ENCODE results near the gene NOL4L. TPM values are rescaled to one million over a fixed set of nuclear protein-coding genes. Genes with fewer than 3 reads are reported as not detected.

NOL4L gene
- polyA plus RNA-seq, 1 donor (not counting 4 experiments of a cell fraction or from before 2014, with no cell fraction given) = 1.0 TPM

DNA sequence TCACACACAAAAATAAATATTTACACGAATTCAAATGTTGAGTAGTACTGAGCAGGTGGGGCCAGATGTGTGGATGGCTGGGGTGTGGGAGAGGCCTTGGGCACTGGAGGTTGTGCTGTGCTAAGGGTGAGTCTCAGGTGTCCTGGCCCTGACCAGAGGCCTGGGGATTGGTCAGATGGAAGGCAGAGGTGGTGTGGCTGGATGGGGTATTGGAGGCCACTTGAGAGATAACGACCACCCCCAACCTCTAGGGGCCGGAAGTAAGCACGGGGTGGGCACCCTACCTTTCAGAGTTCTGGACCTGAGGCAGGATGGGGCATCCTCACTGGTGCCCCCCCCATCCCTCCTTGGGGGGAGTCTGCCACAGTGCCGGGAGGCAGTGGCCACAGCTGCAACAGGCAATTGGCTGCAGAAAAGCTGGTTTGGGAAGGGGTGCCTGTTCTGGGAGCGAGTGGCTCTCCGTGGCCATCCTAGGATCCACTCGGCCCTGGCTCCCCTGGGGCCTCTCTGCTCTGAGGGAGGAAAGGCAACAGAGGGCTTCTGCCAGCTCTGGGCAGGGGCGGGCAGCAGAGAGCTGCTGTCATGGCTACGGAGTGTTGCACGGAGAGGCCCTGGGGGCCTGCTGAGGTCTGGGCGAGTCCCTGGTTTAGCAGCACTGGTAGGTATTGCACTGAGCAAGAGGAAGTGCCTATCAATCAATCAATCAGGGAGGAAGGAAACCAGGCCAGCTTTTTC, 139.4 kb downstream of the NOL4L start:
- no peak for FAIRE-seq
- no peaks in the 10 kb centered on the region for H3K9me1 ChIP-seq (ENCODE audit: control insufficient read depth, extremely low read depth, insufficient read depth, low read length)
- no peak for DNase-seq (ENCODE audit: low read depth, low spot score)
- peaks cover 0 to 2% of the 10 kb centered on the region in 2 experiments for H3K36me3 ChIP-seq (ENCODE audit: control insufficient read depth in 2 of 2, extremely low read depth in 1 of 2, insufficient read depth in 2 of 2, low read length in 2 of 2)
- H3K79me2 ChIP-seq (ENCODE audit: control insufficient read depth, insufficient read depth, low read length) = no peaks in the 10 kb centered on the region
- H2AFZ ChIP-seq (ENCODE audit: control insufficient read depth, low read length) = no peak overlapping the region
- H3K27me3 ChIP-seq (ENCODE audit: control insufficient read depth, extremely low read depth, insufficient read depth, low read length) = no peaks in the 10 kb centered on the region
- no peak overlapping the region for H3K4me3 ChIP-seq (ENCODE audit: control insufficient read depth in 2 of 3, extremely low read depth in 1 of 3, insufficient read depth in 2 of 3, low read depth in 1 of 3, low read length in 3 of 3)
- no peak overlapping the region for H3K9ac ChIP-seq (ENCODE audit: control insufficient read depth, extremely low read depth, insufficient read depth, low read length)
- H3K4me2 ChIP-seq (ENCODE audit: control insufficient read depth, extremely low read depth, insufficient read depth, low read depth, low read length) = no peak overlapping the region
- no peaks in the 10 kb centered on the region for H4K20me1 ChIP-seq (ENCODE audit: control insufficient read depth, extremely low read depth, insufficient read depth, low read length)
- no peaks in the 10 kb centered on the region for H3K9me3 ChIP-seq (ENCODE audit: control insufficient read depth, low read depth, low read length)
- dilution Hi-C loops (cut with MboI; ENCODE audit: extremely low pct_ligation_motif_present, low sequenced_read_pairs) = no loop called here
- no peak overlapping the region for H3K27ac ChIP-seq (ENCODE audit: control insufficient read depth, insufficient read depth, low read length)
- TF ChIP-seq EZH2 (IDR thresholded peaks at IDR 0.05; ENCODE audit: low read length) = no peak
- TF ChIP-seq, protein P1, sequence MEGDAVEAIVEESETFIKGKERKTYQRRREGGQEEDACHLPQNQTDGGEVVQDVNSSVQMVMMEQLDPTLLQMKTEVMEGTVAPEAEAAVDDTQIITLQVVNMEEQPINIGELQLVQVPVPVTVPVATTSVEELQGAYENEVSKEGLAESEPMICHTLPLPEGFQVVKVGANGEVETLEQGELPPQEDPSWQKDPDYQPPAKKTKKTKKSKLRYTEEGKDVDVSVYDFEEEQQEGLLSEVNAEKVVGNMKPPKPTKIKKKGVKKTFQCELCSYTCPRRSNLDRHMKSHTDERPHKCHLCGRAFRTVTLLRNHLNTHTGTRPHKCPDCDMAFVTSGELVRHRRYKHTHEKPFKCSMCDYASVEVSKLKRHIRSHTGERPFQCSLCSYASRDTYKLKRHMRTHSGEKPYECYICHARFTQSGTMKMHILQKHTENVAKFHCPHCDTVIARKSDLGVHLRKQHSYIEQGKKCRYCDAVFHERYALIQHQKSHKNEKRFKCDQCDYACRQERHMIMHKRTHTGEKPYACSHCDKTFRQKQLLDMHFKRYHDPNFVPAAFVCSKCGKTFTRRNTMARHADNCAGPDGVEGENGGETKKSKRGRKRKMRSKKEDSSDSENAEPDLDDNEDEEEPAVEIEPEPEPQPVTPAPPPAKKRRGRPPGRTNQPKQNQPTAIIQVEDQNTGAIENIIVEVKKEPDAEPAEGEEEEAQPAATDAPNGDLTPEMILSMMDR (optimal IDR thresholded peaks at IDR 0.05 in 1 of 3, IDR thresholded peaks at IDR 0.05 in 1 of 3, conservative IDR thresholded peaks at IDR 0.05 in 1 of 3; ENCODE audit: extremely low read depth in 1 of 3, insufficient read depth in 2 of 3, low read length in 3 of 3) = no peak
- no peaks in the 10 kb centered on the region for H3K4me1 ChIP-seq (ENCODE audit: control insufficient read depth, extremely low read depth, insufficient read depth, low read length)

- dilution Hi-C loops (cut with MboI; ENCODE audit: extremely low pct_ligation_motif_present, low sequenced_read_pairs) = no loop called here
- Histone ChIP-seq H3K4me2 (ENCODE audit: control insufficient read depth, extremely low read depth, insufficient read depth, low read depth, low read length) (no peak overlapping the region), H3K9me1 (ENCODE audit: control insufficient read depth, extremely low read depth, insufficient read depth, low read length) (no peaks in the 10 kb centered on the region), H2AFZ (ENCODE audit: control insufficient read depth, low read length) (no peak overlapping the region), H3K36me3 (ENCODE audit: control insufficient read depth in 2 of 2, extremely low read depth in 1 of 2, insufficient read depth in 2 of 2, low read length in 2 of 2) (peaks cover 0 to 2% of the 10 kb centered on the region in 2 experiments), H3K9me3 (ENCODE audit: control insufficient read depth, low read depth, low read length) (no peaks in the 10 kb centered on the region), H3K27me3 (ENCODE audit: control insufficient read depth, extremely low read depth, insufficient read depth, low read length) (no peaks in the 10 kb centered on the region), H4K20me1 (ENCODE audit: control insufficient read depth, extremely low read depth, insufficient read depth, low read length) (no peaks in the 10 kb centered on the region), H3K4me3 (ENCODE audit: control insufficient read depth in 2 of 3, extremely low read depth in 1 of 3, insufficient read depth in 2 of 3, low read depth in 1 of 3, low read length in 3 of 3) (no peak overlapping the region), H3K27ac (ENCODE audit: control insufficient read depth, insufficient read depth, low read length) (no peak overlapping the region), H3K4me1 (ENCODE audit: control insufficient read depth, extremely low read depth, insufficient read depth, low read length) (no peaks in the 10 kb centered on the region), H3K9ac (ENCODE audit: control insufficient read depth, extremely low read depth, insufficient read depth, low read length) (no peak overlapping the region), H3K79me2 (ENCODE audit: control insufficient read depth, insufficient read depth, low read length) (no peaks in the 10 kb centered on the region)
- TF ChIP-seq, protein P1 (optimal IDR thresholded peaks at IDR 0.05 in 1 of 3, IDR thresholded peaks at IDR 0.05 in 1 of 3, conservative IDR thresholded peaks at IDR 0.05 in 1 of 3; ENCODE audit: extremely low read depth in 1 of 3, insufficient read depth in 2 of 3, low read length in 3 of 3) = no peak
- no peak for TF ChIP-seq EZH2 (IDR thresholded peaks at IDR 0.05; ENCODE audit: low read length)
- no peak for FAIRE-seq
- no peak for DNase-seq (ENCODE audit: low read depth, low spot score)
Measured at GRCh38 chr20:32444474-32445220, 140.5 kb downstream of the NOL4L start.

Measured in keratinocyte (primary cell).